ENCODE measurements around the gene INPP5F. TPM values are rescaled to one million over a fixed set of nuclear protein-coding genes. Genes with fewer than 3 reads are reported as not detected.

INPP5F gene
- total and polyA plus RNA-seq, 11 donors: 3.0 to 9.9 (median 6.4) TPM

DNA sequence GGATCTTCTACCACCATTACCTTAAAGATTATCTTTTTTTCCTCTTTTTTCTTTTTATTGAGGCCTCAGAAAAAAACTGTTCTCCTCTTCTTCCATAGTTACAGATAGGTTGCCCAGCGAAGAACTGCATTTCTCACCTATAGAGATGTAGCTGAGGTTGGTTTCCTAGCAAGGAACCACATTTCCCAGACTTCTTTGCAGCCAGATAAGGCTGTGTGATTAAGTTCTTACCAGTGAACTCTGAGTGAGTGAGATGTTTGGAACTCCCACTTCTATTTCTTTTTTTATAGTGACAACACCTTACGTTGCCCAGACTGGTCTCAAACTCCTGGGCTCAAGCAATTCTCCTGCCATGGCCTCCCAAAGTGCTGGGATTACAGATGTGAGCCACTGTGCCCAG, 152.7 kb downstream of the INPP5F start:
- Histone ChIP-seq H3K36me3 (no peaks in the 10 kb centered on the region), H3K4me1 (peaks cover 0 to 7% (median 2%) of the 10 kb centered on the region in 12 donors), H3K4me3 (no peak overlapping the region), H3K9me3 (no peaks in the 10 kb centered on the region), H3K27me3 (peaks cover 0 to 3% (median 0%) of the 10 kb centered on the region in 9 donors), H3K27ac (no peak overlapping the region)
- TF ChIP-seq POLR2A (IDR thresholded peaks at IDR 0.05): no peak
- no peak for TF ChIP-seq CTCF (IDR thresholded peaks at IDR 0.05)
- 54 to 67% (median 61%) methylated on average over 2 of the region's 2 CpGs for WGBS, 4 donors
- intact Hi-C loops (cut with DNase I): no loop called here
- ATAC-seq: no peak
- no peak for DNase-seq

Other genes starting within 250 kb of the INPP5F start
- 10 to 100 TPM in 2 of 9 donors, 1 to 10 TPM in 7; 1.6 to 25.2 (median 4.7) TPM for gene RGS10, start 183.3 kb upstream of the INPP5F start, total RNA-seq
- gene RGS10, start 183.3 kb upstream of the INPP5F start, polyA plus RNA-seq: 1 to 10 TPM; 4.7 to 6.3 TPM
- 10 to 100 TPM; 36.9 to 86.3 (median 67.3) TPM for gene TIAL1, start 129.1 kb upstream of the INPP5F start, total RNA-seq
- 10 to 100 TPM; 24.8 to 47.6 TPM for gene TIAL1, start 129.1 kb upstream of the INPP5F start, polyA plus RNA-seq
- 100 to 1,000 TPM in 8 of 9 donors, 10 to 100 TPM in 1; 85.1 to 219 (median 141) TPM for gene BAG3, start 74.7 kb upstream of the INPP5F start, total RNA-seq
- 100 to 1,000 TPM in 1 of 2 donors, 10 to 100 TPM in 1; 78.8 to 271 TPM for gene BAG3, start 74.7 kb upstream of the INPP5F start, polyA plus RNA-seq
- gene MCMBP, start 146.8 kb downstream of the INPP5F start, total RNA-seq: 10 to 100 TPM; 22.0 to 39.4 (median 29.7) TPM
- gene MCMBP, start 146.8 kb downstream of the INPP5F start, polyA plus RNA-seq: 10 to 100 TPM in 1 of 2 donors, 1 to 10 TPM in 1; 8.7 to 34.5 TPM
- 10 to 100 TPM; 10.9 to 42.0 (median 28.0) TPM for gene SEC23IP, start 166.7 kb downstream of the INPP5F start, total RNA-seq
- gene SEC23IP, start 166.7 kb downstream of the INPP5F start, polyA plus RNA-seq: 10 to 100 TPM in 1 of 2 donors, 1 to 10 TPM in 1; 4.3 to 13.8 TPM

Measured in heart left ventricle (tissue), 16 donors.